Measurements from ENCODE around the gene COX19.

Gene COX19

GRCh38 chr7:917255-918117 lies 57.9 kb downstream of the COX19 start:
- Histone ChIP-seq H3K27me3 (ENCODE audit: control insufficient read depth, insufficient read depth, low read length) (no peaks in the 10 kb centered on the region), H3K4me1 (ENCODE audit: control insufficient read depth, insufficient read depth, low read length) (no peaks in the 10 kb centered on the region), H3K9me3 (ENCODE audit: control insufficient read depth, insufficient read depth, low read length) (no peaks in the 10 kb centered on the region), H3K4me3 (ENCODE audit: low read depth, low read length) (no peak overlapping the region), H3K9ac (ENCODE audit: low read depth, low read length) (no peak overlapping the region), H3K36me3 (ENCODE audit: control insufficient read depth, insufficient read depth, low read length) (no peaks in the 10 kb centered on the region), H3K27ac (ENCODE audit: low read depth, low read length) (no peak overlapping the region)

- Histone ChIP-seq H3K9ac (ENCODE audit: low read depth, low read length) (no peak overlapping the region), H3K27ac (ENCODE audit: low read depth, low read length) (no peak overlapping the region), H3K27me3 (ENCODE audit: control insufficient read depth, insufficient read depth, low read length) (no peaks in the 10 kb centered on the region)
Observed at GRCh38 chr7:916291-916941, 58.9 kb downstream of the COX19 start.

More at GRCh38 chr7:916291-916941, 58.9 kb downstream of the COX19 start:
- H3K36me3 ChIP-seq (ENCODE audit: control insufficient read depth, insufficient read depth, low read length): no peaks in the 10 kb centered on the region
- H3K9me3 ChIP-seq (ENCODE audit: control insufficient read depth, insufficient read depth, low read length): no peaks in the 10 kb centered on the region
- no peak overlapping the region for H3K4me3 ChIP-seq (ENCODE audit: low read depth, low read length)
- H3K4me1 ChIP-seq (ENCODE audit: control insufficient read depth, insufficient read depth, low read length): no peaks in the 10 kb centered on the region

Data from HUES48 (cell line).